Ishikawa (cell line): Measurements from ENCODE around the gene TMEM72.

ENCODE experiments used
- CEBPB ChIP-seq: IDR thresholded peaks from 2 replicates; pipeline ENCODE4 v1.6.1; 2012
- CREB1 ChIP-seq: IDR thresholded peaks from 2 replicates; pipeline ENCODE4 v1.6.1; 2012; ENCODE audit warnings: low read depth
- EGR1 ChIP-seq: IDR thresholded peaks from 2 replicates; pipeline ENCODE4 v1.6.1; 2012
- EP300 ChIP-seq: IDR thresholded peaks from 2 replicates; pipeline ENCODE4 v1.6.1; 2012; ENCODE audit warnings: borderline replicate concordance
- MAX ChIP-seq: IDR thresholded peaks from 2 replicates; pipeline ENCODE4 v1.6.1; 2012
- RAD21 ChIP-seq: IDR thresholded peaks from 2 replicates; pipeline ENCODE4 v1.6.1; 2012; ENCODE audit warnings: low read depth
- REST ChIP-seq: IDR thresholded peaks from 2 replicates; pipeline ENCODE4 v1.6.1; 2012; ENCODE audit warnings: low read depth, mild to moderate bottlenecking
- TAF1 ChIP-seq: IDR thresholded peaks from 2 replicates; pipeline ENCODE4 v1.6.1; 2012; ENCODE audit warnings: low read depth, mild to moderate bottlenecking
- TEAD4 ChIP-seq: IDR thresholded peaks from 2 replicates; pipeline ENCODE4 v1.6.1; 2012
- YY1 ChIP-seq: IDR thresholded peaks from 2 replicates; pipeline ENCODE4 v1.6.1; 2012; ENCODE audit warnings: low read depth
- ZBTB7A ChIP-seq: IDR thresholded peaks from 2 replicates; pipeline ENCODE4 v1.6.1; 2012; ENCODE audit warnings: low read depth

GRCh38 chr10:44910602-44911001 lies 535 bp upstream of the TMEM72 start:
- no peak for TF ChIP-seq TAF1
- TF ChIP-seq CREB1 = no peak
- no peak for TF ChIP-seq MAX
- TF ChIP-seq RAD21 = no peak
- TF ChIP-seq EP300 = no peak
- TF ChIP-seq ZBTB7A = no peak
- TF ChIP-seq EGR1 = no peak
- no peak for TF ChIP-seq YY1
- TF ChIP-seq CEBPB = no peak
- TF ChIP-seq TEAD4 = no peak
- no peak for TF ChIP-seq REST
